Astrocyte (in vitro differentiated cells and primary cell): ENCODE results near the gene MRPL12. TPM values are rescaled to one million over a fixed set of nuclear protein-coding genes. Genes with fewer than 3 reads are reported as not detected.
A peak's percentile ranks its signal among the peaks of the same experiment; 100 is the strongest.

ENCODE experiments used
- DNase-seq: peaks from one replicate; pipeline ENCODE4 v3.0.0-alpha.2; 2010; ENCODE audit warnings: low read depth
- FAIRE-seq: peaks from 2 replicates; lab custom pipeline; 2011; peaks lifted over from hg19 to GRCh38; lab: Jason Lieb, UNC
- H2AFZ ChIP-seq: 2 replicates; pipeline ENCODE4 v1.6.0; 2012; ENCODE audit warnings: low read depth, low read length, inconsistent platforms
- H3K27ac ChIP-seq: 2 replicates; pipeline ENCODE4 v1.5.1; 2011; ENCODE audit warnings: low read depth, low read length, inconsistent platforms
- H3K27me3 ChIP-seq: 2 replicates; pipeline ENCODE4 v1.6.0; 2011; ENCODE audit warnings: low read length, inconsistent platforms; ENCODE audit not compliant: insufficient read depth
- H3K36me3 ChIP-seq: 2 replicates; pipeline ENCODE4 v1.5.1; 2011; ENCODE audit warnings: low read length, inconsistent platforms; ENCODE audit not compliant: insufficient read depth
- H3K4me1 ChIP-seq: 2 replicates; pipeline ENCODE4 v1.5.1; 2011; ENCODE audit warnings: low read length, inconsistent platforms; ENCODE audit not compliant: insufficient read depth
- H3K4me2 ChIP-seq: 2 replicates; pipeline ENCODE4 v1.6.0; 2012; ENCODE audit warnings: low read length, inconsistent platforms
- H3K4me3 ChIP-seq: 2 replicates; pipeline ENCODE4 v1.5.1; 2011; ENCODE audit warnings: low read depth, mild to moderate bottlenecking, low read length, inconsistent platforms; ENCODE audit not compliant: insufficient read depth
- H3K79me2 ChIP-seq: 2 replicates; pipeline ENCODE4 v1.6.0; 2012; ENCODE audit warnings: mild to moderate bottlenecking, low read length, inconsistent platforms; ENCODE audit not compliant: insufficient read depth
- H3K9ac ChIP-seq: 2 replicates; pipeline ENCODE4 v1.6.0; 2012; ENCODE audit warnings: mild to moderate bottlenecking, low read length, inconsistent platforms
- H3K9me3 ChIP-seq: 2 replicates; pipeline ENCODE4 v1.5.1; 2012; ENCODE audit warnings: low read depth, mild to moderate bottlenecking, low read length, inconsistent platforms; ENCODE audit not compliant: insufficient read depth
- H4K20me1 ChIP-seq: 2 replicates; pipeline ENCODE4 v1.6.0; 2012; ENCODE audit warnings: low read length, inconsistent platforms; ENCODE audit not compliant: insufficient read depth
- H3K27ac Mint-ChIP-seq: one replicate; pipeline ENCODE4 v1.8.0; 2021; ENCODE audit warnings: mild to moderate bottlenecking, mixed read lengths; ENCODE audit not compliant: unreplicated experiment
- H3K27me3 Mint-ChIP-seq: one replicate; pipeline ENCODE4 v1.8.0; 2021; ENCODE audit warnings: low read depth, mixed read lengths; ENCODE audit not compliant: unreplicated experiment
- H3K36me3 Mint-ChIP-seq: one replicate; pipeline ENCODE4 v1.8.0; 2021; ENCODE audit warnings: low read depth, mixed read lengths; ENCODE audit not compliant: unreplicated experiment
- H3K4me1 Mint-ChIP-seq: one replicate; pipeline ENCODE4 v1.8.0; 2021; ENCODE audit warnings: low read depth, mixed read lengths; ENCODE audit not compliant: unreplicated experiment
- H3K4me3 Mint-ChIP-seq: one replicate; pipeline ENCODE4 v1.8.0; 2021; ENCODE audit warnings: mild to moderate bottlenecking, moderate library complexity, mixed read lengths; ENCODE audit not compliant: unreplicated experiment
- H3K9me3 Mint-ChIP-seq: one replicate; pipeline ENCODE4 v1.8.0; 2021; ENCODE audit warnings: mild to moderate bottlenecking, mixed read lengths; ENCODE audit not compliant: unreplicated experiment
- EZH2 ChIP-seq: IDR thresholded peaks from 2 replicates; pipeline ENCODE4 v1.6.1; 2012; ENCODE audit warnings: mild to moderate bottlenecking, low read length, inconsistent platforms; ENCODE audit not compliant: insufficient read depth
- total RNA-seq: library from RNA; stranded (reverse); gene quantifications from 2 replicates; pipeline ENCODE4 v1.2.1, GENCODE V29; 2021
- TF ChIP-seq, protein P1 (sequence below): IDR thresholded peaks from 2 replicates; pipeline ENCODE4 v1.5.1; 2011; ENCODE audit warnings: low read depth, mild to moderate bottlenecking, inconsistent platforms, low read length, moderate library complexity; ENCODE audit not compliant: insufficient read depth

The MRPL12 gene
- total RNA-seq, 1 donor from 2014 or later, result 69.9 TPM

DNA sequence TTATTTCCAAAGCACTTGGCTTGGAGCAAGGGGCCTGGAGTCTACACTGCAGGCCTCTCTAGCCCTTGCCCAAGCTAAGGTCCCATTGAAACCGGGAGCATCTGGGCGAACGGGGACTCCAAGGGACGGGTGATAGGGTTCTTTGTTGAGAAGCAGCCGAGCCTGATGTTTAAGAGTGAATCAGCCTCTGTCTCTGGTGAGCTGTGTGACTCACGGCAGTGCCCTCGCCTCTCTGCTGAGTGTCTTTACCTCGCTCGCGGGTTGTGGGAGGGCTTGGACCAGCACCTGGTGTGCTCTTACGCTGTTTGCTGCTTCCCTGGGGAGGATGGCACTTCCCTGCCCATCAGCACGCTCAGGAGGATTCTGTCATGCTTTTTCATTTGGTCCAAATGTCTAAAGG, 18.1 kb upstream of the MRPL12 start:
- Histone ChIP-seq H4K20me1 (peaks cover 75% of the 10 kb centered on the region), H3K4me3 (peak overlapping the region; percentile 79), H2AFZ (no peak overlapping the region), H3K79me2 (peaks cover 97% of the 10 kb centered on the region), H3K9ac (peak overlapping the region; percentile 93), H3K9me3 (no peaks in the 10 kb centered on the region), H3K4me1 (peaks cover 29% of the 10 kb centered on the region), H3K4me2 (peak overlapping the region; percentile 97), H3K27me3 (no peaks in the 10 kb centered on the region), H3K27ac (peak overlapping the region; percentile 95), H3K36me3 (peaks cover 20% of the 10 kb centered on the region)
- TF ChIP-seq EZH2, result no peak
- TF ChIP-seq, protein P1, sequence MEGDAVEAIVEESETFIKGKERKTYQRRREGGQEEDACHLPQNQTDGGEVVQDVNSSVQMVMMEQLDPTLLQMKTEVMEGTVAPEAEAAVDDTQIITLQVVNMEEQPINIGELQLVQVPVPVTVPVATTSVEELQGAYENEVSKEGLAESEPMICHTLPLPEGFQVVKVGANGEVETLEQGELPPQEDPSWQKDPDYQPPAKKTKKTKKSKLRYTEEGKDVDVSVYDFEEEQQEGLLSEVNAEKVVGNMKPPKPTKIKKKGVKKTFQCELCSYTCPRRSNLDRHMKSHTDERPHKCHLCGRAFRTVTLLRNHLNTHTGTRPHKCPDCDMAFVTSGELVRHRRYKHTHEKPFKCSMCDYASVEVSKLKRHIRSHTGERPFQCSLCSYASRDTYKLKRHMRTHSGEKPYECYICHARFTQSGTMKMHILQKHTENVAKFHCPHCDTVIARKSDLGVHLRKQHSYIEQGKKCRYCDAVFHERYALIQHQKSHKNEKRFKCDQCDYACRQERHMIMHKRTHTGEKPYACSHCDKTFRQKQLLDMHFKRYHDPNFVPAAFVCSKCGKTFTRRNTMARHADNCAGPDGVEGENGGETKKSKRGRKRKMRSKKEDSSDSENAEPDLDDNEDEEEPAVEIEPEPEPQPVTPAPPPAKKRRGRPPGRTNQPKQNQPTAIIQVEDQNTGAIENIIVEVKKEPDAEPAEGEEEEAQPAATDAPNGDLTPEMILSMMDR, result no peak
- peak overlapping the region; percentile 93 for H3K4me3 Mint-ChIP-seq
- no peaks in the 10 kb centered on the region for H3K27me3 Mint-ChIP-seq
- DNase-seq (peak; percentile 66), FAIRE-seq (no peak)
- H3K27ac Mint-ChIP-seq, result peak overlapping the region; percentile 93
- H3K9me3 Mint-ChIP-seq, result no peaks in the 10 kb centered on the region
- H3K4me1 Mint-ChIP-seq, result peaks cover 14% of the 10 kb centered on the region
- peaks cover 14% of the 10 kb centered on the region for H3K36me3 Mint-ChIP-seq

DNA sequence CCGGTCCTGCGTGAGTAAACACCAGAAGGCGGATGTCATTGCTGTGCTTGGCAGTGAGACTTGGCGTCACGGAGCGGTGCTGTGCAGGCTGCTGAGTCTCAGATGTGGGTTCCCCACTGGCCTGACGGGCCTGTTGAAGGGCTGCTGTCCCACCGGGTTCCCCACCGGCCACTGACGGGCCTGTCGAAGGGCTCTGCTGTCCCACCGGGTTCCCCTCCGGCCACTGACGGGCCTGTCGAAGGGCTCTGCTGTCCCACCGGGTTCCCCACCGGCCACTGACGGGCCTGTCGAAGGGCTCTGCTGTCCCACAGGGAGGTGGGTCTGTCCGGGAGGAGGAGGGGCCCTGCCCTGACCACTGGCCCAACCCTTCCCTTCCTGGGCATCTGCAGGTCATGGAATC, 16.6 kb upstream of the MRPL12 start:
- Histone ChIP-seq H3K9me3 (no peaks in the 10 kb centered on the region), H3K9ac (peak overlapping the region; percentile 93), H3K27me3 (no peaks in the 10 kb centered on the region), H3K27ac (no peak overlapping the region), H3K36me3 (peaks cover 22% of the 10 kb centered on the region), H4K20me1 (peaks cover 85% of the 10 kb centered on the region), H3K4me3 (no peak overlapping the region), H2AFZ (no peak overlapping the region), H3K4me1 (peaks cover 29% of the 10 kb centered on the region), H3K4me2 (no peak overlapping the region), H3K79me2 (peaks cover 98% of the 10 kb centered on the region)
- FAIRE-seq, result no peak
- Mint-ChIP-seq H3K9me3 (no peaks in the 10 kb centered on the region), H3K4me1 (peaks cover 14% of the 10 kb centered on the region), H3K36me3 (peaks cover 16% of the 10 kb centered on the region), H3K27ac (no peak overlapping the region), H3K27me3 (no peaks in the 10 kb centered on the region), H3K4me3 (peak overlapping the region; percentile 57)
- DNase-seq, result no peak
- no peak for TF ChIP-seq EZH2
- TF ChIP-seq, protein P1, result no peak

DNA sequence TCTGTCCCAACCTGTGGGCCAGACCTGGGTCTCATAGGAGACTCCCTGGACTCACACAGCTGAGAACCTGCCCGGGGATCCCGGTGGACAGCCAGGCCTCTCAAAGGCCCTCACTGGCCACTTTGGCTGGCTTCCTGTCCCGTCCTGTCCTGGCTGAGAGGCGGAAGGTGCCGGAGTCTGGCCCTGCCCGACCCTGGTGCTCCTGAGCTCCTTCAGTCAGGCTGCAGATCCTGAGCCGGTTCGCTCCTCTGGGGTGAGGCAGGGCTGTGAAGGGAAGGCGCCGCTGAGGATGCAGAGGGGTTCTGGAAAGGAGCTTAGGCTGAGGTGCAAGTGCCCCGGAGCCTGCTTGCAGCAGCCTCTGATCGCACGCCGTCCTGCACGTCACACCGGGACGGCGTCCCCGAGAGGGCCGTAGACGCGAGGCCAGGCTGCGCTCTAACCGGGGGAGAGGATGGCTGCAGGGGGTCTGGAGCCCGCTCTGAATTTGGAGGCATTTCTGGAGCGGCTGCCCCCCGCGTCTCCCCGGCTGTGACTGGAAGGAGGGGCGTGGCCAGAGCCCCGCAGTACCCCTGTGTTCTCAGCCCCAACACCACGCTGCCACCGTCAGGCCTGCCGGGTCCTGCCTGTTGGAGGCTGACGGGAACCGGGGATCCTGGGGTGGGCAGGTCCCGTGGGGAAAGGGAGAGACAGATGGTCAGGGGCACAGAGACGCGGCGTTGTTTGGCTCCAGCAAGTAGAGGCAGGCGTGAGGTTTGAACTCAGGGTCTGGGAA, 15.2 kb upstream of the MRPL12 start:
- Mint-ChIP-seq H3K4me3 (no peak overlapping the region), H3K4me1 (peaks cover 8% of the 10 kb centered on the region), H3K9me3 (no peaks in the 10 kb centered on the region), H3K36me3 (peaks cover 16% of the 10 kb centered on the region), H3K27me3 (no peaks in the 10 kb centered on the region), H3K27ac (no peak overlapping the region)
- H3K4me2 ChIP-seq, result no peak overlapping the region
- no peak overlapping the region for H3K9ac ChIP-seq
- DNase-seq (no peak), FAIRE-seq (no peak)
- H3K27me3 ChIP-seq, result no peaks in the 10 kb centered on the region
- no peak overlapping the region for H3K4me3 ChIP-seq
- no peak overlapping the region for H2AFZ ChIP-seq
- peaks cover 86% of the 10 kb centered on the region for H4K20me1 ChIP-seq
- no peaks in the 10 kb centered on the region for H3K9me3 ChIP-seq
- peaks cover 26% of the 10 kb centered on the region for H3K36me3 ChIP-seq
- no peak for TF ChIP-seq EZH2
- TF ChIP-seq, protein P1, result no peak
- no peak overlapping the region for H3K27ac ChIP-seq
- peaks cover 16% of the 10 kb centered on the region for H3K4me1 ChIP-seq
- peaks cover 96% of the 10 kb centered on the region for H3K79me2 ChIP-seq
